Measurements from ENCODE around the gene POLR2I.

DNA sequence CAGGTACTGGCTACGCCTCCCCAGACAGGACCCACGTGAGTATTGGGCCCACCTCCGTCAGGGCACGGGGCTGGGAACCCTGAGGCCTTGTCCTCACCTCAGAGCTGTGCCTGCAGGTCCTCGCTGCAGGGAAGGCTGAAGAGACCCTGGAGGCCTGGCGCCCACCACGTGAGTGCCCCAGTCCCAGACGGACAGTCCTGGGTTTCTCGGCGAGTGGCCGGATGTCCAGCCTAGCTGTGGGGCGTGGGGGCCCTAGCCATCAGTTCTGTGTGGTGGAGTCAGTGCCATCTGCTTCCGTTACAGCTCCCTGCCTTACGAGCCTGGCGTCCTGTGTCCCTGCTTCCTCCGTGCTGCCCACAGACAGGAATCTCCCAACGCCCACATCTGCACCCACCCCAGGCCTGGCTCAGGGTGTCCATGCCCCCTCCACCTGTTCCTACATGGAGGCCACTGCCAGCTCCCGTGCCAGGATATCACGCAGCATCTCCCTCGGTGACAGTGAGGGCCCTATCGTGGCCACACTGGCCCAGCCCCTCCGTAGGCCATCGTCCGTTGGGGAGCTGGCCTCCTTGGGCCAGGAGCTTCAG is 11.5 kb downstream of the POLR2I start:
- TF ChIP-seq BCL11B (tag by site-specific recombination; IDR thresholded peaks at IDR 0.05; ENCODE audit: low read depth) (no peak), ZBTB44 (tag by site-specific recombination; IDR thresholded peaks at IDR 0.05) (no peak), BCL11A (tag by site-specific recombination; IDR thresholded peaks at IDR 0.05; ENCODE audit: low read depth) (no peak), ZNF10 (tag by site-specific recombination; IDR thresholded peaks at IDR 0.05) (no peak), ZBTB49 (tag by site-specific recombination; IDR thresholded peaks at IDR 0.05; ENCODE audit: low read depth) (no peak), ZNF394 (tag by site-specific recombination; IDR thresholded peaks at IDR 0.05; ENCODE audit: borderline replicate concordance) (no peak), ZNF785 (tag by site-specific recombination; IDR thresholded peaks at IDR 0.05) (no peak), HOXD13 (CRISPR knock-in tag; IDR thresholded peaks at IDR 0.05; ENCODE audit: borderline replicate concordance) (no peak), ZNF350 (tag by site-specific recombination; IDR thresholded peaks at IDR 0.05) (no peak), ATF2 (tag by site-specific recombination; IDR thresholded peaks at IDR 0.05; ENCODE audit: low read depth) (no peak), ZNF292 (tag by site-specific recombination; IDR thresholded peaks at IDR 0.05; ENCODE audit: borderline replicate concordance, low read depth) (no peak)
- TF ChIP-seq, protein P1, sequence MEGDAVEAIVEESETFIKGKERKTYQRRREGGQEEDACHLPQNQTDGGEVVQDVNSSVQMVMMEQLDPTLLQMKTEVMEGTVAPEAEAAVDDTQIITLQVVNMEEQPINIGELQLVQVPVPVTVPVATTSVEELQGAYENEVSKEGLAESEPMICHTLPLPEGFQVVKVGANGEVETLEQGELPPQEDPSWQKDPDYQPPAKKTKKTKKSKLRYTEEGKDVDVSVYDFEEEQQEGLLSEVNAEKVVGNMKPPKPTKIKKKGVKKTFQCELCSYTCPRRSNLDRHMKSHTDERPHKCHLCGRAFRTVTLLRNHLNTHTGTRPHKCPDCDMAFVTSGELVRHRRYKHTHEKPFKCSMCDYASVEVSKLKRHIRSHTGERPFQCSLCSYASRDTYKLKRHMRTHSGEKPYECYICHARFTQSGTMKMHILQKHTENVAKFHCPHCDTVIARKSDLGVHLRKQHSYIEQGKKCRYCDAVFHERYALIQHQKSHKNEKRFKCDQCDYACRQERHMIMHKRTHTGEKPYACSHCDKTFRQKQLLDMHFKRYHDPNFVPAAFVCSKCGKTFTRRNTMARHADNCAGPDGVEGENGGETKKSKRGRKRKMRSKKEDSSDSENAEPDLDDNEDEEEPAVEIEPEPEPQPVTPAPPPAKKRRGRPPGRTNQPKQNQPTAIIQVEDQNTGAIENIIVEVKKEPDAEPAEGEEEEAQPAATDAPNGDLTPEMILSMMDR (tag by site-specific recombination; IDR thresholded peaks at IDR 0.05): no peak
- TF ChIP-seq, protein P2, sequence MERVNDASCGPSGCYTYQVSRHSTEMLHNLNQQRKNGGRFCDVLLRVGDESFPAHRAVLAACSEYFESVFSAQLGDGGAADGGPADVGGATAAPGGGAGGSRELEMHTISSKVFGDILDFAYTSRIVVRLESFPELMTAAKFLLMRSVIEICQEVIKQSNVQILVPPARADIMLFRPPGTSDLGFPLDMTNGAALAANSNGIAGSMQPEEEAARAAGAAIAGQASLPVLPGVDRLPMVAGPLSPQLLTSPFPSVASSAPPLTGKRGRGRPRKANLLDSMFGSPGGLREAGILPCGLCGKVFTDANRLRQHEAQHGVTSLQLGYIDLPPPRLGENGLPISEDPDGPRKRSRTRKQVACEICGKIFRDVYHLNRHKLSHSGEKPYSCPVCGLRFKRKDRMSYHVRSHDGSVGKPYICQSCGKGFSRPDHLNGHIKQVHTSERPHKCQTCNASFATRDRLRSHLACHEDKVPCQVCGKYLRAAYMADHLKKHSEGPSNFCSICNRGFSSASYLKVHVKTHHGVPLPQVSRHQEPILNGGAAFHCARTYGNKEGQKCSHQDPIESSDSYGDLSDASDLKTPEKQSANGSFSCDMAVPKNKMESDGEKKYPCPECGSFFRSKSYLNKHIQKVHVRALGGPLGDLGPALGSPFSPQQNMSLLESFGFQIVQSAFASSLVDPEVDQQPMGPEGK (tag by site-specific recombination; IDR thresholded peaks at IDR 0.05): no peak
